Measurements from ENCODE around the gene GPR180. TPM values are rescaled to one million over a fixed set of nuclear protein-coding genes. Genes with fewer than 3 reads are reported as not detected.

The GPR180 gene
- total RNA-seq (2013; cell fraction: nucleolus; rRNA removed), result 16.8 TPM in 2 replicates
- 6.3 and 7.6 TPM in 2 replicates for total RNA-seq (2014; rRNA removed)
- 7.0 and 7.6 TPM in 2 replicates for total RNA-seq (2014; rRNA removed; fragmentation: Illumina TruSeq; extraction: Trizol)
- 4.2 and 4.4 TPM in 2 replicates for total RNA-seq (2021)
- polyA plus RNA-seq (2011; ENCODE audit: low read depth), result 1.7 TPM
- 5.5 and 8.4 TPM in 2 replicates for polyA plus RNA-seq (2011; rRNA removed)
- polyA plus RNA-seq (2011; cell fraction: cytosol; rRNA removed), result 1.9 and 2.1 TPM in 2 replicates
- 4.4 TPM in 2 replicates for polyA plus RNA-seq (2011; cell fraction: nucleus; rRNA removed)
- polyA plus RNA-seq (2012), result 2.6 and 3.3 TPM in 2 replicates
- polyA plus RNA-seq (2014; fragmentation: Illumina TruSeq; extraction: Trizol), result 5.1 and 6.3 TPM in 2 replicates
- polyA plus RNA-seq (2014; fragmentation: Nextera tagmentation; extraction: Ambion mirVana), result 1 to 10 TPM; 1.6 to 1.8 TPM
- 2.4 and 2.8 TPM in 2 replicates for polyA plus RNA-seq (2014; rRNA removed)
- 1 to 10 TPM; 5.8 to 7.2 TPM for polyA plus RNA-seq (2016; fragmentation: Nextera tagmentation; extraction: Ambion mirVana)
- 7.3 and 9.4 TPM in 2 replicates for polyA minus RNA-seq (2011; rRNA and poly(A)+ RNA removed)
- polyA minus RNA-seq (2011; cell fraction: cytosol; rRNA and poly(A)+ RNA removed), result 3.1 and 3.3 TPM in 2 replicates
- polyA minus RNA-seq (2011; cell fraction: nucleus; rRNA and poly(A)+ RNA removed), result 5.6 and 8.9 TPM in 2 replicates
- percentile 80 among the genes with signal in this experiment for Bru-seq, nascent RNA
- BruChase-seq, experiment 1, labeled RNA remaining after a 6-hour chase, result percentile 70 among the genes with signal in this experiment
- BruChase-seq, experiment 2, labeled RNA remaining after a 2-hour chase, result percentile 79 among the genes with signal in this experiment
- long read RNA-seq, experiment 1, full-length matches to known transcripts, result 3 of 6 reads
- long read RNA-seq, experiment 1, partial matches to known transcripts, result 1 of 6 reads
- long read RNA-seq, experiment 1, other reads (novel, unspliced or antisense), result 2 of 6 reads
- long read RNA-seq, experiment 2, full-length matches to known transcripts, result 8 of 15 reads
- long read RNA-seq, experiment 2, partial matches to known transcripts, result 2 of 15 reads
- long read RNA-seq, experiment 2, other reads (novel, unspliced or antisense), result 5 of 15 reads

- peak within 1 kb of the TSS; percentile 80 for H3K9ac ChIP-seq (ENCODE audit: control insufficient read depth, insufficient read depth, low read length)
- in situ Hi-C loops (cut with MboI) (no loop called here), intact Hi-C loops (cut with micrococcal nuclease; ENCODE audit: unreplicated experiment) (loop anchor here (1.0 kb wide), 1 partner anchor 52 kb away; no protein-coding TSS in a partner anchor)
- peak within 1 kb of the TSS; percentile 94 for H2AFZ ChIP-seq (ENCODE audit: control insufficient read depth, low read depth, low read length)
- ChIA-PET SMC1A (ENCODE audit: uncharacterized antibody, unreplicated experiment) (interaction anchor here (1.4 to 2.7 kb wide), 4 partner anchors 8 to 53 kb away, joined by 4 to 14 read pairs (median 6); no protein-coding TSS in a partner anchor), RAD21 (ENCODE audit: unreplicated experiment) (interaction anchor here (1.6 to 5.5 kb wide), 2 partner anchors 15 to 166 kb away, joined by 4 to 36 read pairs; no protein-coding TSS in a partner anchor), CTCF (interaction anchor here (8.3 kb wide), 1 partner anchor 17 kb away, joined by 102 read pairs; no protein-coding TSS in a partner anchor), POLR2A (interaction anchor here (0.6 to 1.8 kb wide), 7 partner anchors 10 to 365 kb away, joined by 3 to 6 read pairs (median 4); no protein-coding TSS in a partner anchor)
- peak within 1 kb of the TSS; percentile 90 for H3K4me3 ChIP-seq
- ATAC-seq (peak; percentile 99), FAIRE-seq (peak; percentile 95), DNase-seq (ENCODE audit: low read depth, low spot score) (peak; percentile 95)
- no TSS peak for BruUV-seq (replicated peaks)
- peak within 1 kb of the TSS; percentile 80 for H3K27ac ChIP-seq (ENCODE audit: control insufficient read depth, insufficient read depth)
- H3K79me2 ChIP-seq (ENCODE audit: control insufficient read depth, insufficient read depth, low read length), result peaks cover 17% of the 10 kb centered on the region
- no peaks in the 10 kb centered on the region for H3K27me3 ChIP-seq (replicated peaks in 1 of 2; ENCODE audit: control insufficient read depth in 2 of 2, insufficient read depth in 2 of 2, low read length in 1 of 2)
- WGBS (ENCODE audit: insufficient coverage, insufficient replicate concordance, low lambda C conversion rate, missing lambda C conversion rate), result under 1% methylated on average over 70 of the region's 71 CpGs
- H3K4me1 ChIP-seq (ENCODE audit: control insufficient read depth, insufficient read depth, low read length), result peaks cover 6% of the 10 kb centered on the region; the same call in 1 of the 2 replicates
- H3K4me2 ChIP-seq (ENCODE audit: control insufficient read depth, insufficient read depth), result peak within 1 kb of the TSS; percentile 84
- H3K36me3 ChIP-seq (ENCODE audit: control insufficient read depth in 2 of 2, insufficient read depth in 2 of 2, low read length in 1 of 2), result peaks cover 0 to 5% of the 10 kb centered on the region in 2 experiments; a peak in 1 of 4 replicates
- no peaks in the 10 kb centered on the region for H4K20me1 ChIP-seq (ENCODE audit: control insufficient read depth, insufficient read depth)
- H3K9me3 ChIP-seq (replicated peaks; ENCODE audit: control insufficient read depth, insufficient read depth, low read length), result peaks cover 2% of the 10 kb centered on the region; the same call in 1 of the 3 replicates
- TF ChIP-seq STAT3 (IDR thresholded peaks at IDR 0.05; ENCODE audit: low read depth, low read length) (no peak), ZBED1 (IDR thresholded peaks at IDR 0.05; ENCODE audit: borderline replicate concordance) (no peak), NBN (IDR thresholded peaks at IDR 0.05) (no peak), TBL1XR1 (IDR thresholded peaks at IDR 0.05; ENCODE audit: low read depth, low read length) (no peak), CHD1 (IDR thresholded peaks at IDR 0.05; ENCODE audit: low read depth, low read length) (no peak), ZBTB11 (CRISPR knock-in tag; IDR thresholded peaks at IDR 0.05) (no peak), RB1 (IDR thresholded peaks at IDR 0.05; ENCODE audit: borderline replicate concordance) (peak; percentile 57; the same call in 1 of the 2 replicates), CHD4 (IDR thresholded peaks at IDR 0.05) (no peak), SP1 (IDR thresholded peaks at IDR 0.05; ENCODE audit: low read depth, low read length) (peak; percentile 94), E2F8 (IDR thresholded peaks at IDR 0.05; ENCODE audit: low read depth, partially characterized antibody) (peak; percentile 65), NR2C1 (IDR thresholded peaks at IDR 0.05) (no peak), JUND (IDR thresholded peaks at IDR 0.05; ENCODE audit: low read depth, low read length) (no peak)
These were observed at the start of gene GPR180 for GRCh38 chr13:94601446-94602431. TSS of gene GPR180 (plus strand) at chr13:94601857. CDS start at chr13:94601928, 71 bp downstream.
